PC-3 (cell line): ENCODE results near the gene AFTPH. TPM values are rescaled to one million over a fixed set of nuclear protein-coding genes. Genes with fewer than 3 reads are reported as not detected.

Source experiments
- ATAC-seq: fragments of 200-7000 bp; cut with Tn5 transposase; 2 replicates; pipeline ENCODE4 v1.9.1; 2020; ENCODE audit warnings: mild to moderate bottlenecking, moderate library complexity
- BruUV-seq: library from RNA; stranded (reverse); fragments of 400-500 nt; replicated peaks from 2 replicates; lab custom pipeline; 2021; lab: Mats Ljungman, UMichigan
- CTCF ChIA-PET: fragments of 300-600 bp; sonication (Branson Sonifier 250); formaldehyde crosslinking; loops from one replicate; lab custom pipeline; 2022; ENCODE audit warnings: antibody characterized with exemption; lab: Charles Lee
- POLR2A ChIA-PET: fragments of 300-600 bp; sonication (Branson Sonifier 250); formaldehyde crosslinking; loops from one replicate; lab custom pipeline; 2022; ENCODE audit warnings: antibody characterized with exemption; ENCODE audit not compliant: unreplicated experiment; lab: Charles Lee
- DNase-seq: peaks from one replicate; pipeline ENCODE4 v3.0.0-alpha.2; 2015
- H2AFZ ChIP-seq: fragments of 300-600 bp; sonication (generic); 2 replicates; pipeline ENCODE4 v1.6.0; 2016; ENCODE audit warnings: antibody characterized with exemption, low read length
- H3F3A ChIP-seq: fragments of 300-600 bp; sonication (generic); one replicate; pipeline ENCODE4 v1.6.0; 2017; ENCODE audit warnings: antibody characterized with exemption, low read length, control low read depth, mild to moderate bottlenecking; ENCODE audit not compliant: unreplicated experiment
- H3K27ac ChIP-seq: fragments of 300-600 bp; sonication (generic); 2 replicates; pipeline ENCODE4 v1.5.1; 2016; ENCODE audit warnings: mild to moderate bottlenecking, low read length
- H3K27me3 ChIP-seq: fragments of 300-600 bp; sonication (generic); 2 replicates; pipeline ENCODE4 v1.6.1; 2016; ENCODE audit warnings: low read length, mixed read lengths
- H3K36me3 ChIP-seq: fragments of 300-600 bp; sonication (generic); 2 replicates; pipeline ENCODE4 v1.6.1; 2016; ENCODE audit warnings: low read depth, mixed run types, low read length, mixed read lengths
- H3K4me1 ChIP-seq: fragments of 300-600 bp; sonication (generic); 2 replicates; pipeline ENCODE4 v1.5.1; 2016; ENCODE audit warnings: low read length; ENCODE audit not compliant: insufficient read depth
- H3K4me2 ChIP-seq: fragments of 300-600 bp; sonication (generic); 2 replicates; pipeline ENCODE4 v1.6.0; 2016; ENCODE audit warnings: low read length
- H3K4me3 ChIP-seq: fragments of 300-600 bp; sonication (generic); 2 replicates; pipeline ENCODE4 v1.5.1; 2016; ENCODE audit warnings: mild to moderate bottlenecking, low read length, mixed read lengths
- H3K79me2 ChIP-seq: fragments of 300-600 bp; sonication (generic); 2 replicates; pipeline ENCODE4 v1.6.1; 2017; ENCODE audit warnings: low read length, mixed read lengths
- H3K9ac ChIP-seq: fragments of 300-600 bp; sonication (generic); 2 replicates; pipeline ENCODE4 v1.6.0; 2016; ENCODE audit warnings: mild to moderate bottlenecking, low read length
- H3K9me2 ChIP-seq: fragments of 300-600 bp; sonication (generic); replicated peaks from 2 replicates; pipeline ENCODE4 v1.6.1; 2016; ENCODE audit warnings: mixed run types, low read length, mixed read lengths
- H3K9me3 ChIP-seq: fragments of 300-600 bp; sonication (generic); 2 replicates; pipeline ENCODE4 v1.6.1; 2016; ENCODE audit warnings: low read length, mixed read lengths
- H4K20me1 ChIP-seq: fragments of 300-600 bp; sonication (generic); 2 replicates; pipeline ENCODE4 v1.6.1; 2016; ENCODE audit warnings: low read length, mixed read lengths
- CTCF ChIP-seq: fragments of 300-600 bp; sonication (generic); conservative IDR thresholded peaks from 2 replicates; pipeline ENCODE4 v1.5.1; 2017; ENCODE audit warnings: antibody characterized with exemption, low read depth, mild to moderate bottlenecking, low read length
- EZH2 ChIP-seq: fragments of 300-600 bp; sonication (generic); IDR thresholded peaks from one replicate; pipeline ENCODE4 v1.6.1; 2017; ENCODE audit warnings: antibody characterized with exemption, mild to moderate bottlenecking, low read length; ENCODE audit not compliant: unreplicated experiment
- EZH2phosphoT487 ChIP-seq: fragments of 300-600 bp; sonication (generic); IDR thresholded peaks from 2 replicates; pipeline ENCODE4 v1.6.1; 2018; ENCODE audit warnings: mild to moderate bottlenecking, antibody characterized with exemption, low read length, borderline replicate concordance
- intact Hi-C: fragments of 100-400 bp; cut with micrococcal nuclease; formaldehyde crosslinking; loops from 2 replicates; pipeline ENCODE4 v1.9.0; 2023
- total RNA-seq: library from RNA; depleted of rRNA; stranded (reverse); fragments of >200 nt; gene quantifications from 2 replicates; pipeline ENCODE4 v1.2.3, GENCODE V29; 2014

AFTPH gene
- total RNA-seq, 1 experiment from 2014 or later: 26.6 TPM

GRCh38 chr2:64620661-64621060, 96.5 kb downstream of the AFTPH start:
- BruUV-seq: no TSS peak

GRCh38 chr2:64622443-64623241, 98.5 kb downstream of the AFTPH start:
- no peaks in the 10 kb centered on the region for H3K27me3 ChIP-seq
- POLR2A ChIA-PET: no interaction called here
- no peaks in the 10 kb centered on the region for H3K79me2 ChIP-seq
- no peak overlapping the region for H3K27ac ChIP-seq
- no peak for ATAC-seq
- no peak overlapping the region for H3K9ac ChIP-seq
- DNase-seq: no peak
- no peak for TF ChIP-seq CTCF
- no peak for TF ChIP-seq EZH2phosphoT487
- TF ChIP-seq EZH2: no peak
- intact Hi-C loops: no loop called here
- H3K4me3 ChIP-seq: no peak overlapping the region
- no TSS peak for BruUV-seq
- no peaks in the 10 kb centered on the region for H3K9me2 ChIP-seq
- H2AFZ ChIP-seq: no peak overlapping the region
- H3F3A ChIP-seq: no peaks in the 10 kb centered on the region
- no peak overlapping the region for H3K4me2 ChIP-seq
- H3K36me3 ChIP-seq: no peaks in the 10 kb centered on the region
- CTCF ChIA-PET: no interaction called here
- H3K9me3 ChIP-seq: no peaks in the 10 kb centered on the region
- H4K20me1 ChIP-seq: no peaks in the 10 kb centered on the region
- no peaks in the 10 kb centered on the region for H3K4me1 ChIP-seq

More at GRCh38 chr2:64620661-64621060, 96.5 kb downstream of the AFTPH start:
- H3K27ac ChIP-seq: no peak overlapping the region
- H2AFZ ChIP-seq: no peak overlapping the region
- TF ChIP-seq EZH2phosphoT487: no peak
- no peak for TF ChIP-seq CTCF
- no peak for TF ChIP-seq EZH2
- no peak for ATAC-seq
- no peak for DNase-seq
- POLR2A ChIA-PET: no interaction called here
- no peaks in the 10 kb centered on the region for H3K36me3 ChIP-seq
- no peaks in the 10 kb centered on the region for H3K27me3 ChIP-seq
- no peak overlapping the region for H3K4me3 ChIP-seq
- CTCF ChIA-PET: no interaction called here
- H3K4me2 ChIP-seq: no peak overlapping the region
- no peak overlapping the region for H3K9ac ChIP-seq
- H4K20me1 ChIP-seq: no peaks in the 10 kb centered on the region
- H3F3A ChIP-seq: no peaks in the 10 kb centered on the region
- H3K9me2 ChIP-seq: no peaks in the 10 kb centered on the region
- no peaks in the 10 kb centered on the region for H3K79me2 ChIP-seq
- intact Hi-C loops: no loop called here
- no peaks in the 10 kb centered on the region for H3K4me1 ChIP-seq
- no peaks in the 10 kb centered on the region for H3K9me3 ChIP-seq

- no TSS peak for BruUV-seq
- H3K79me2 ChIP-seq: no peaks in the 10 kb centered on the region
- no peak overlapping the region for H3K4me3 ChIP-seq
- ChIA-PET POLR2A (no interaction called here), CTCF (no interaction called here)
- intact Hi-C loops: no loop called here
- TF ChIP-seq EZH2 (no peak), EZH2phosphoT487 (no peak), CTCF (no peak)
- no peaks in the 10 kb centered on the region for H3K4me1 ChIP-seq
- no peak for ATAC-seq
- no peak overlapping the region for H3K27ac ChIP-seq
- H4K20me1 ChIP-seq: no peaks in the 10 kb centered on the region
- H2AFZ ChIP-seq: no peak overlapping the region
- H3K36me3 ChIP-seq: no peaks in the 10 kb centered on the region
- no peaks in the 10 kb centered on the region for H3K9me3 ChIP-seq
- no peaks in the 10 kb centered on the region for H3F3A ChIP-seq
- no peak overlapping the region for H3K4me2 ChIP-seq
- DNase-seq: no peak
- no peak overlapping the region for H3K9ac ChIP-seq
- no peaks in the 10 kb centered on the region for H3K9me2 ChIP-seq
- no peaks in the 10 kb centered on the region for H3K27me3 ChIP-seq
Measured at GRCh38 chr2:64623242-64623850, 99.2 kb downstream of the AFTPH start.
